Cardiac muscle cell (in vitro differentiated cells and primary cell): ENCODE measurements around the gene AADAC. TPM values are rescaled to one million over a fixed set of nuclear protein-coding genes. Genes with fewer than 3 reads are reported as not detected.
"Not testable (repeated sequence)": the region's sequence is repeated elsewhere in the genome, so short reads cannot be mapped to it uniquely, and the experiment has no call there.

Experiments used
- DNase-seq, 2 donors: peaks; one replicate each; pipeline versions ENCODE4 v3.0.0 to v3.0.0-alpha.2; 2010 to 2017; ENCODE audit warnings: low read depth in 1 of 2, low spot score in 1 of 2
- H3K27ac ChIP-seq: fragments of 200-600 bp; sonication (generic); 2 replicates; pipeline ENCODE4 v1.5.1; 2016
- H3K27me3 ChIP-seq: fragments of 200-600 bp; sonication (generic); 2 replicates; pipeline ENCODE4 v1.6.0; 2016; ENCODE audit warnings: control low read depth
- H3K36me3 ChIP-seq: fragments of 200-600 bp; sonication (generic); 2 replicates; pipeline ENCODE4 v1.5.1; 2016; ENCODE audit warnings: control low read depth
- H3K4me1 ChIP-seq: fragments of 200-600 bp; sonication (generic); 2 replicates; pipeline ENCODE4 v1.8.1; 2017; ENCODE audit warnings: low read depth, mild to moderate bottlenecking, mixed run types
- H3K4me3 ChIP-seq: fragments of 200-600 bp; sonication (generic); 2 replicates; pipeline ENCODE4 v1.5.1; 2016; ENCODE audit warnings: mild to moderate bottlenecking
- H3K9me3 ChIP-seq: fragments of 200-600 bp; sonication (generic); 2 replicates; pipeline ENCODE4 v1.5.1; 2017; ENCODE audit warnings: low read depth, mild to moderate bottlenecking, control low read depth
- polyA plus RNA-seq: library from polyadenylated mRNA; unstranded; fragments of >200 nt; fragmentation: Nextera tagmentation; extraction: Ambion mirVana; gene quantifications from 2 replicates; pipeline ENCODE4 v1.2.1, GENCODE V29; 2016
- total RNA-seq: library from RNA; depleted of rRNA; stranded (reverse); fragments of >200 nt; gene quantifications from 2 replicates; pipeline ENCODE4 v1.2.3, GENCODE V29; 2016
- TF ChIP-seq, protein P1 (sequence below): IDR thresholded peaks from 2 replicates; pipeline ENCODE4 v1.5.1; 2012; ENCODE audit warnings: low read depth, mild to moderate bottlenecking, low read length

Gene AADAC
- total and polyA plus RNA-seq, 2 experiments from 2014 or later: 0.12 TPM; not detected in 1

GRCh38 chr3:151867666-151868065, 53.8 kb downstream of the AADAC start:
- H3K36me3 ChIP-seq: no peaks in the 10 kb centered on the region
- no peak overlapping the region for H3K4me3 ChIP-seq
- TF ChIP-seq, protein P1, sequence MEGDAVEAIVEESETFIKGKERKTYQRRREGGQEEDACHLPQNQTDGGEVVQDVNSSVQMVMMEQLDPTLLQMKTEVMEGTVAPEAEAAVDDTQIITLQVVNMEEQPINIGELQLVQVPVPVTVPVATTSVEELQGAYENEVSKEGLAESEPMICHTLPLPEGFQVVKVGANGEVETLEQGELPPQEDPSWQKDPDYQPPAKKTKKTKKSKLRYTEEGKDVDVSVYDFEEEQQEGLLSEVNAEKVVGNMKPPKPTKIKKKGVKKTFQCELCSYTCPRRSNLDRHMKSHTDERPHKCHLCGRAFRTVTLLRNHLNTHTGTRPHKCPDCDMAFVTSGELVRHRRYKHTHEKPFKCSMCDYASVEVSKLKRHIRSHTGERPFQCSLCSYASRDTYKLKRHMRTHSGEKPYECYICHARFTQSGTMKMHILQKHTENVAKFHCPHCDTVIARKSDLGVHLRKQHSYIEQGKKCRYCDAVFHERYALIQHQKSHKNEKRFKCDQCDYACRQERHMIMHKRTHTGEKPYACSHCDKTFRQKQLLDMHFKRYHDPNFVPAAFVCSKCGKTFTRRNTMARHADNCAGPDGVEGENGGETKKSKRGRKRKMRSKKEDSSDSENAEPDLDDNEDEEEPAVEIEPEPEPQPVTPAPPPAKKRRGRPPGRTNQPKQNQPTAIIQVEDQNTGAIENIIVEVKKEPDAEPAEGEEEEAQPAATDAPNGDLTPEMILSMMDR: no peak
- no peaks in the 10 kb centered on the region for H3K27me3 ChIP-seq
- H3K27ac ChIP-seq: no peak overlapping the region
- no peak for DNase-seq
- H3K4me1 ChIP-seq: no peaks in the 10 kb centered on the region
- no peaks in the 10 kb centered on the region for H3K9me3 ChIP-seq

GRCh38 chr3:151869181-151869580, 55.3 kb downstream of the AADAC start:
- DNase-seq: no peak
- H3K4me3 ChIP-seq: no peak overlapping the region
- TF ChIP-seq, protein P1: no peak
- H3K27me3 ChIP-seq: no peaks in the 10 kb centered on the region
- H3K9me3 ChIP-seq: no peaks in the 10 kb centered on the region
- no peaks in the 10 kb centered on the region for H3K4me1 ChIP-seq
- no peak overlapping the region for H3K27ac ChIP-seq
- H3K36me3 ChIP-seq: no peaks in the 10 kb centered on the region

GRCh38 chr3:151871639-151872468, 57.9 kb downstream of the AADAC start:
- Histone ChIP-seq H3K27me3 (no peaks in the 10 kb centered on the region), H3K36me3 (no peaks in the 10 kb centered on the region), H3K9me3 (no peaks in the 10 kb centered on the region), H3K27ac (no peak overlapping the region), H3K4me3 (no peak overlapping the region), H3K4me1 (no peaks in the 10 kb centered on the region)
- TF ChIP-seq, protein P1: no peak
- DNase-seq: peak in 1 of 2 donors; percentile 43

DNA sequence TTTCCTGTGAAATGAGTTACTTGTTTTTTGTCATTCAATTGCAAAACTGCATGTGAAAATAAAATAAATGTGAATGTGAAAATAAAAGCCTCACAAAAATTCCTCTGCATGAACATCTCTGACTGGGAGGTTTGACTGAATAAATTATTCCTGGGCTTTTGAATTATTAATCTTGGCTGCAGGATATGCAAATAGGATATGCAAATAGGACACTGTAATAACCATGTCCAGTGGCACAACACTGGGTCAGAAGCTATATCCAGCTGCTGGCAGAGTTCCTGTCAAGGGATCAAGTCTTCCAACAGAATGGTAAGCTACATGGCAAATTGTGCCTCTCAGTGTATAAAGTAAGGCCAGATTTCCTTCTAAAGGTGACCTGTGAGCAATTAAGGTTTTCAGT, 59.5 kb downstream of the AADAC start, which contains the start of gene SUCNR1:
Gene SUCNR1 (plus strand): TSS at position 246 of the 400 bp plus-strand sequence. CDS start 6,250 bp downstream, outside the sequence.
- TF ChIP-seq, protein P1: no peak
- DNase-seq: no peak

DNA sequence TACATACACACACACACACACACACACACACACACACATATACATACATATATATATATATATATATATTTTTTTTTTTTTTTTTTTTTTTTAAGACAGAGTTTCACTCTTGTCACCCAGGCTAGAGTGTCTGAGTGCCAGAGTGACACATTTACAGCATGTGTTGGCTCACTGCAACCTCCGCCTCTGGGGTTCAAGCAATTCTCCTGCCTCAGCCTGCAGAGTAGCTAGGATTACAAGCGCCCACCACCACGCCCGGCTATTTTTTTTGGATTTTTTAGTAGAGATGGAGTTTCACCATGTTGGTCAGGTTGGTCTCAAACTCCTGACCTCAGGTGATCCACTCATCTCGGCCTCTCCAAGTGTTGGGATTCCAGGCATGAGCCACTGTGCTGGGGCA, 60.2 kb downstream of the AADAC start:
- H3K4me1 ChIP-seq, H3K9me3 ChIP-seq, H3K27ac ChIP-seq, H3K36me3 ChIP-seq, DNase-seq, H3K4me3 ChIP-seq, H3K27me3 ChIP-seq: not testable (repeated sequence)

More for the DNA sequence above, 59.5 kb downstream of the AADAC start, which contains the start of gene SUCNR1:
- Histone ChIP-seq H3K27ac (no peak within 1 kb of the TSS), H3K9me3 (no peaks in the 10 kb centered on the region), H3K4me3 (no peak within 1 kb of the TSS), H3K36me3 (no peaks in the 10 kb centered on the region), H3K27me3 (no peaks in the 10 kb centered on the region), H3K4me1 (no peaks in the 10 kb centered on the region)

- Histone ChIP-seq H3K9me3 (no peaks in the 10 kb centered on the region), H3K27me3 (no peaks in the 10 kb centered on the region), H3K4me1 (peaks cover under 1% of the 10 kb centered on the region), H3K27ac (no peak overlapping the region), H3K4me3 (no peak overlapping the region), H3K36me3 (no peaks in the 10 kb centered on the region)
- DNase-seq: peak in 1 of 2 donors; percentile 30
- TF ChIP-seq, protein P1: no peak
Measured at GRCh38 chr3:151875759-151876158, 61.8 kb downstream of the AADAC start.
